A673 (cell line): ENCODE data around the gene ZCCHC3.

Experiments used
- EZH2 ChIP-seq: fragments of 200-600 bp; sonication (generic); IDR thresholded peaks from 2 replicates; pipeline ENCODE4 v1.6.1; 2017; ENCODE audit warnings: borderline replicate concordance, low read depth, mild to moderate bottlenecking, mixed read lengths, antibody characterized with exemption, low read length; ENCODE audit not compliant: poor library complexity, severe bottlenecking
- TF ChIP-seq, protein P1 (sequence below): fragments of 300-800, 200-600 bp; sonication (generic); conservative IDR thresholded peaks from 2 replicates; pipeline ENCODE4 v1.5.1; 2017; ENCODE audit warnings: low read depth, mild to moderate bottlenecking, antibody characterized with exemption, low read length, moderate library complexity, mixed read lengths

GRCh38 chr20:313948-314347 is 16.6 kb downstream of the ZCCHC3 start:
- TF ChIP-seq, protein P1, sequence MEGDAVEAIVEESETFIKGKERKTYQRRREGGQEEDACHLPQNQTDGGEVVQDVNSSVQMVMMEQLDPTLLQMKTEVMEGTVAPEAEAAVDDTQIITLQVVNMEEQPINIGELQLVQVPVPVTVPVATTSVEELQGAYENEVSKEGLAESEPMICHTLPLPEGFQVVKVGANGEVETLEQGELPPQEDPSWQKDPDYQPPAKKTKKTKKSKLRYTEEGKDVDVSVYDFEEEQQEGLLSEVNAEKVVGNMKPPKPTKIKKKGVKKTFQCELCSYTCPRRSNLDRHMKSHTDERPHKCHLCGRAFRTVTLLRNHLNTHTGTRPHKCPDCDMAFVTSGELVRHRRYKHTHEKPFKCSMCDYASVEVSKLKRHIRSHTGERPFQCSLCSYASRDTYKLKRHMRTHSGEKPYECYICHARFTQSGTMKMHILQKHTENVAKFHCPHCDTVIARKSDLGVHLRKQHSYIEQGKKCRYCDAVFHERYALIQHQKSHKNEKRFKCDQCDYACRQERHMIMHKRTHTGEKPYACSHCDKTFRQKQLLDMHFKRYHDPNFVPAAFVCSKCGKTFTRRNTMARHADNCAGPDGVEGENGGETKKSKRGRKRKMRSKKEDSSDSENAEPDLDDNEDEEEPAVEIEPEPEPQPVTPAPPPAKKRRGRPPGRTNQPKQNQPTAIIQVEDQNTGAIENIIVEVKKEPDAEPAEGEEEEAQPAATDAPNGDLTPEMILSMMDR, result no peak
- no peak for TF ChIP-seq EZH2
